HG02763 (cell line): ENCODE data around the gene LRP6.

Source experiments
- ATAC-seq: cut with Tn5 transposase; IDR thresholded peaks from one replicate; pipeline ENCODE4 v1.9.1; 2021; ENCODE audit warnings: mild to moderate bottlenecking, moderate library complexity; ENCODE audit not compliant: unreplicated experiment

LRP6 gene

DNA sequence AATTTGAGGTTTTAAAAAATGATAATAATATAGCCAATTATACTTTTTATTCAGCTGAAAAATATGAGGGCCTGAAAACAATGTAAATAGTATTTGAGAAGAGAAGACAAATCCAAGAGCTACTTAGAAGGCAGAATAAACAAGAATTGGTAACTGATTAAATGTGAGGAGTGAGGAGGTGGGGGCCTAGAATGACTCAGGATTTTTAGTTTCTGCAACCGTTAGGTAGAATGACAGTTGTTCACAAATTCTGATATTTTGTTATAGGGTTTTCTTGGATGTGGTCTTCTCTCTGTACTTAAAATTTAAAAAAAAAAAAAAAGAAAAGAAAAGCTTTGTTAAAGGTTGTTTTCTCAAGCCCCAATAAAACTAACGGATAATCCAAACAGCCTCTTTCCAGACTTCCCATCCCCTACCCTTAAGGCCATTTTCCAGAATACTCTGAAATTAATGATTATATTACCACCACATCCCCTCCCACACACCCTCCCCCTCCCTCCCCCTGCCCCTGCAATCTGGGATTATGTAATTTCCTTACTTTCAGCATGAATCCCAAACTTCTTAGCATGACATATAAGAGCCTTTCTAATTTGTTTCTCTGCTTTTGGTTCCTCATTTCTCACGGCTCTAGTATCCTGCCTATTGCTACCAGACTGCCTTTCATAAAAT is 50.4 kb downstream of the LRP6 start:
- ATAC-seq = no peak

DNA sequence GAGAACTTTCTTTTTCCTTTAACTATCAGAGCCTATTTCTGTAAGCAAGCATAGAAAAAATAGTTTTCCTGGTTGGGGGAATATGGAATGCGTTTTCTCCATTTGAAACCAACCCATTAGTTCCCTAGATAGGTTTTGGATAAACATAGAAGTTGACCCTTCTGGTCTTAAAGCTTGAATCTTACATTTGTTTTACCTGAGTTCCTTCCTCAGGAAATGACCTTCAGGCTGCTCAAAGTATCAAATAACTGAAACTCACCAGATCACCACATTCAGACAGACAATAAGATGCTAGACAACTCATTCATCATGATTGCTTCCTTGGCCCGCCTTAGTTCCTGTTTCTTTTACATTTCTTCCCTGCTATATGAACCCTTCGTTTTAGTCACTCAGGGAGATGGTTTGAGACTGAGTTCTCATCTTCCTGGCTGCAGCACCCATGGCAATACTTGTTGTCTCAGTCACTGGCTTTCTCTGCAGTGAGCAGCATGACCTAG is 52.2 kb downstream of the LRP6 start:
- no peak for ATAC-seq

DNA sequence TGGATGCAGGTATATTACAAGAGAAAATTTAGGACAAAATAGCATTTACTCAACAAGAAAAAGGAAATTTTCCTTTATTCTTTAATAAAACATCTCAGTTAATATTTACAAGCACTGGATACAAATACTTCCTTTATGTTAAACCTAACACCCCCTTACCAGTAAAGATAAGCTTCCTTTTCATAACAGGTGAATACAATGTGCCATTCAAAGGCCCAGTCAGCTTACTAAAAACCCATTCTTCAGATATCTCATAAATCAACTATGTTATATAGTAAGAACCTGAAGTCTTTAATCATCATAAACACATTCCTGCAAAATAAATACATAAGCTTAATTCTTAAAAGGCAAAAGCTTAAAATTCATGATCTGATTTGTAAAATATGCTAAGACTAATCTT is 52.6 kb downstream of the LRP6 start:
- ATAC-seq = no peak

DNA sequence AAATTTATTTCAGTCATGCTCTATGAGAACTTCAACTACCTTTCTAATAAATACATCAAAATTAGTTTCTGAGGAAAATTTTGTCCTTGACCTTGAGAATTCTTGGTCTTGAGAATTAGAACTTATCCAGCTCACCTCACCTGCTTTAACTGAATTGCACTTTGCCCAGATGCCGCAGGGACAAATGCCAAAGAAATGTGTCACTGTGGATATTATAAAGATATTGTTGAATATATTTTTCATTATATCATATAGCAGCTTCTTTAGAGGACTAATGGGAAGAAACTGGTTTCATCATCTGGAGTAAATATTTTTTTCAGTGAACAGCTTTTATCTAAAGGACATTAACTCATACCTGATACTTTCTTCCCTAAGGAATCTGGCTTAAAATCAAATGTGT is 54.1 kb downstream of the LRP6 start:
- ATAC-seq = no peak

DNA sequence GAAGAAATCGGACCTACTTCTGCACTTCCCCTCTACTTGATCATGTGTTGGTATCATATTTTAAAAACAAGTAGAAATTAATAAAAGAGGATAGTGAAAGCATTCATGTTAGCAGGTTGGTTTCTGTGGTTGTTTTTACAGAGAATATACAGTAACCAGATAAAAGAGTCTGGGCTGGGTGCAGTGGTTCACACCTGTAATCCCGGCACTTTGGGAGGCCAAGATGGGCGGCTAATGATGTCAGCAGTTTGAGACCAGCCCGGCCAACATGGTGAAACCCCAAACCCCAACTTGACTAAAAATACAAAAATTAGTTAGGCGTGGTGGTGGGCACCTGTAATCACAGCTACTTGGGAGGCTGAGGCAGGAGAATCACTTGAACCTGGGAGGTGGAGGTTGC is 55.9 kb downstream of the LRP6 start:
- no peak for ATAC-seq

DNA sequence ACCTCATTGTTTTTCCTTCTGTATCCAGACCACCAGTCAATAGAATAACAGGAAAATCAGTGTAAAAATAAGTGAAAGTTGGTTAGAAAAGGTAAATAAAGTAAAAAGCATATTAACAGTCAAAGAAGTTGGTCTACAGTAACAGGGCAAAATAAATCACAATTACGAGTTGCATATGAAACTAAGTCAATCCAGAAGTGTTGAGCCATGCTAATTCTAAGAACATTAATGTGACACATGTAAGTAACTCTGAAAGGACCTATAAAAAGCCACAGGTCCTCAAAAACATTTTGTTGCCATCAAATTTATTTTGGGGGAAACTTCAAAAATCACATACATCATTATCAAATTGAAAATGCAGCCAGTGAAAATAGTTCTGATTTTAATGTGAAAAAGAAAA is 56.4 kb downstream of the LRP6 start:
- no peak for ATAC-seq

DNA sequence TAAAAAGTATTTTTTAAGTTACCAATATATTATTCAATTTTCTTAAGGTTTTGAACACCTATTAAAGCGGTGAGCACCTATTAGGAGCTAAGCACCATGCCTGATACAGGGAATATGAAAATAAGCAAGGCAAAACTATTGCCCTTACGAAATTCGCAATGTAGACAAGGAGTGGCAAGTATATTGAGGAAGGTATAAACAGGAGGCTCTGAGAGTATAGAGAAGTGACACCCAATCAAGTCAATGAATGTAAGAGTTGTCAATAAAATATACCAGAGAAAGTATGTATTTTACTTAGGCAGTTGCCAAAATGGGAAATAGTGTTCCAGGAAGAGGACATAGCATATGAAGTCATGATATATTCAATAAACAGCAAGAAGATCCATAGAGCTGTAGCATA is 57.2 kb downstream of the LRP6 start:
- ATAC-seq = no peak

DNA sequence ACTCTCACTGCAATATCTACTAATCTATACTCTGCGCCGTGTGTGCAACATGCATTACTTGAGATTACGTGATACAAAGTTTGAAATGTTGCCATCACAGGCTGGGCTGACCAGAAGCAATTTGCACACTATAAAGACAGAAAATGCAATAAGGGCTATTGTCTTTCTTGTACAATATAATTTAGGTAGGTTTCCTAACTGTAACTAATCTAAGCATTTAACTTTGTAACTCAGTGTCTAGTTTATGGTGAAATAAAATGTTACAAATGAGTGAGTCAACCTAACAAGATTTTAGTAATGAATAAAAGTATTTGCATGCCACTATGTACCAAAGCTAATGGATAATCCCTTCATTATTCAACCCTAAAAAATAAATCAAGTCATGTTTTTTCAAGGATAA is 57.8 kb downstream of the LRP6 start:
- no peak for ATAC-seq

DNA sequence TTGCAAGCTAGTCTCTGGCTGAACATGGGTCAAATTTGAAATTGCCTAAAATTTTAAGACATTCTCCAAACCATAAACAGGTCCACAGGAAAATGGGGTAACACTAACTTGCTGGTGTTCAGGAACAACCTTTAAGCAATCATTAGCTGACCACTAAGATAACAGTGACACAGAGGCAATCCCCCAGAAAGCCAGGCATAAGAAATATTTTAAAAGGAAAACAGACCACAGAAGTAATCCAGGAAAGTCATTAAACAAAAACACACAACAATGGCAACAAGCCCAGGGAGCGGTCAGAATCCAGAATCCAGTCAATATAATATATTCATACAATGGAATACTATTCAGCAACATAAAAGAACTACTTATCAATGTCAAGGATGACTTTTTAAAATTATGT is 59.1 kb downstream of the LRP6 start:
- ATAC-seq = no peak

DNA sequence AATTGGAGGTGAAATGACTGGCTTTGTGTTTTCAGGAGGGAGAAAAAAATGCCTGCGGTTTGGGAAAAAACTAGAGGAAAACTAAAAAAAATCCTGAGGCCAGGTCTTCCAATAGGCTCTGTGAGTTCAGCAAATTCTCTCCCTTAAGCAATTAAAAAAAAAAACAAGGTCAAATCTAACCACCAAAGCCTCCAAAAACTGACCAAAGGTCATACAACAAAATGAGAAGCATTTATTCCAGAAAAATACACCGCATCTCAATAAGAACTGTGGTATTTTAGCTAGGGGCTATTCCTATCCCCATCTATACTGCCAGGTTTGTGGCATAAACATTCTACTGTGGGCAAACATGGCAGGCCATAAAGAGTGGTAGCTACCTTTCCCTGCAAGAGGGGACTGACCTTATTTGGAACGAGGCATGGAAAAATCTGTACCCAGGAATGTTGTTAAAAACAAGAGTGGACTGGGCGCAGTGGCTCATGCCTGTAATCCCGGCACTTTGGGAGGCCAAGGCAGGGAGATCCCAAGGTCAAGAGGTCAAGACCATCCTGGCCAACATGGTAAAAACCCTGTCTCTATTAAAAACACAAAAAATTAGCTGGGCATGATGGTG is 60.0 kb downstream of the LRP6 start:
- no peak for ATAC-seq

DNA sequence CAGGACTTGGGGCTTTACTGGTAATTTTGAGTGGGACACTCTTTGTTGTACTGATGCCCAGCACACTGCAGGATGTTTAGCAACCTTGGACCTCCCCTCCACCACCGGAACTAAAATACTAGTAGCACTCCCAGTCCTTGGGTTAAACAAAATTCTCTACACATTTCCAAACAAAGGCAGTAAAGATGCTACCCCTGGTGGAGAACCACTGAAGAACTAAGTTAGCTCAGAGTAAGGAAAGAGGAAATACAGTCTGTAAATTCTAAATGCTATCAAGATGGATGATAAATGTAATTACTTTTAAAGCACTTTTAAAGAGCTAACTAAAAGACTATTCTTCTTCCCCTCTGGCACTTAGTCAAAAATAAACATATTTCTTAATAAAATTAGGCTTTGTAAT is 64.1 kb downstream of the LRP6 start:
- ATAC-seq = no peak

DNA sequence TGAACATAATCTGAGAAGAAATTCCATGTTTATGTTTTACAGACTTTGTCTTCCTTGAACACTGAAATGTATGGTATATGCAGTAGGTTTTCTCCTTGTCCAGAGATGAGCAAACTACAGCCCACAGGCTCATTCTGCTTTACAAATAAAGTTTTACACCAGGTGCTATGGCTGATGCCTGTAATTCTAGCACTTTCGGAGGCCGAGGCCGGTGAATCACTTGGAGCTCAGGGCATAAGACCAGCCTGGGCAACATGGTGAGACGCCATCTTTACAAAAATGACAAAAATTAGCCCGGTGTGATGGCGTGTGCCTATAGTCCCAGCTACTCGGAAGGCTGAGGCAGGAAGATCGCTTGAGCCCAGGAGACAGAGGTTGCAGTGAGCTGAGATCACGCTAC is 64.7 kb downstream of the LRP6 start:
- no peak for ATAC-seq

DNA sequence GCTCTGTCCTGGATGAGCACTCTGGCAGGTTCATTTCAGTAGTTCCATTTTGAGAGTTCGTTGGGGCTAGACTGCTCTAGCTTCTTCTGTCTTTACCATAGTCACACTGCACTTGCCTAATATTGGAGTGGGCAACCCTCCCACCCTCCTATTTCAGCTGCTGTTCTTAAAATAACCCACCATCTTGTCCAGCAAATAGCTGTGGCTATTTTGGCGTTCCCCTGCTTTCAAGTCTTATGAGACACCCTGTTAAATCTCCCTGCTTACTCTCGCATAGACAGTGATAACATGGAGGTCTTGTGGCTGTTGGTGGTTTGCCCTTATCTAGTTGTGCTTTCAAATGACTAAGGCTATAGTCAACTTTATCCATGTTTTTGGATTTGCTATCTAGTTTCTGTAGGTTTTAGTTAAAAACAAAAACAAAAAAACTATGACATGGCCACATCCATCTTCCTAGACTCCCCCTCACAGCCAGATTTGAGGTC is 65.5 kb downstream of the LRP6 start:
- ATAC-seq = no peak

DNA sequence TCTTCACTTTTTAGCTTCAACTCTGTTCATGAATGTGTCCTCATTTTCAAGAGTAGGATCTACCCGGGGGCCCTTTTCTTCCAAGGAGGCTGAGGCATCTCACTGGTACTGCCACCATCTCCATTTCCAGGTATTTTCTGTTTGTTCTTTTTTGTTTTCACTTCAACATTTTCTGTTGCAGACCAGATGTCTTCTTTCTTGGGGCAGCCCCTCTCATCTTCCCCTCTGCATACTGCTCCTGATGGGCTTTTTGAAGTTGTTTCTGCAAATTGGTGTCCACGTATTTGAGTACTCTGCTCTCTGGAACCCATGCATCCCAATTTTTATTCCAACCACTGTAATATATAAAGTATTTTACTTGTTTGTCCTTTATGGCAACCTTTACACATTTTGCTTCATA is 66.5 kb downstream of the LRP6 start:
- no peak for ATAC-seq

DNA sequence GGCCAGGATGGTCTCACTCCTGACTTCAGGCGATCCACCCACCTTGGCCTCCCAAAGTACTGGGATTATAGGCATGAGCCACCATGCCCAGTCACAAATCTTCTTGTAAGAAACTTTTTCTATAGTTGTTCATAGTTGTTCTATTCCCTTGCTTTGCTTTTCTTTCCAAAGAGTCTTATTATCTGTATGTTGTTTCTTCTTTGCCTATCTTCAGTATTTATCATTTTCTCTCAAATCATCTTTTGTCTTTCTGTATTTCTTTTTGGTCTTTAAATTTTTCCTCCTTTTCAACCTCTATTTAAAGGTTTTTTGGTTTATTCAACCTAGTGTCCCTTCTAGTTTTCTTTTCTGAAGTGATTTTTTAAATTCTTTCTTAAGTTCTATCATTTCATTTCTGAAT is 68.7 kb downstream of the LRP6 start:
- ATAC-seq = no peak

DNA sequence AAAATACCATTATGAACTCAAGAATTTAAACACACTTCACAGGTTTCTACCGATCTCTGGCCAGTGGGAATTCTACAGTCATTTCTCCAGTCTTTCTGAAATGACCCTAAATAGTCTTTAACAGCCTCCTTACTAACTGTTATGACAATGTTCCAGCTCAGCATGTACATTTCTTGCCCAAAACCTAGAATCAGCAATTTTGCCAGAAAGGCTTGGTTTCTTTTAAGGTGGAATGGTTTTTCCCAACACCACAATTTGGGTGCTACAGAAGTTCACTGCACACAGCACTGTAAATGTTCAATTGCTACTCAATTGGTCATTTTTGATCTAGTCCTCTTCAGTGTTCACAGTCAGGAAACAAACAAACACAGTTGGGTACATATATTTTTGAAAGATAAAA is 69.7 kb downstream of the LRP6 start:
- ATAC-seq = no peak

DNA sequence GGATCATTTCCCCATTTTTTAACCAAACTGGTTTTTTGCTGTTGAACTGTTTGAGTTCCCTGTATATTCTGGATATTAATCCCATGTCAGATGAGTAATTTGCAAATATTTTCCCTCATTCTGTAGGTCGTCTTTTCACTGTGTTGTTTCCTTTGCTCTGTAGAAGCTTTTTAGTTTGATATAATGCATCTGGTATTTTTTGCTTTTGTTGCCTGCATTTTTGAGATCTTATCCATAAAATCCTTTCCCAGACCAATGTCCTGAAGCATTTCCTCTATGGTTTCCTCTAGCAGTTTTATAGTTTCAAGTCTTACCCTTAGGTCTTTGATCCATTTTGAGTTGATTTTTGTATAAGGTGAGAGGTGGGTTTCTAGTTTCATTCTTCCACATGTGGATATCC is 71.3 kb downstream of the LRP6 start:
- ATAC-seq = no peak

DNA sequence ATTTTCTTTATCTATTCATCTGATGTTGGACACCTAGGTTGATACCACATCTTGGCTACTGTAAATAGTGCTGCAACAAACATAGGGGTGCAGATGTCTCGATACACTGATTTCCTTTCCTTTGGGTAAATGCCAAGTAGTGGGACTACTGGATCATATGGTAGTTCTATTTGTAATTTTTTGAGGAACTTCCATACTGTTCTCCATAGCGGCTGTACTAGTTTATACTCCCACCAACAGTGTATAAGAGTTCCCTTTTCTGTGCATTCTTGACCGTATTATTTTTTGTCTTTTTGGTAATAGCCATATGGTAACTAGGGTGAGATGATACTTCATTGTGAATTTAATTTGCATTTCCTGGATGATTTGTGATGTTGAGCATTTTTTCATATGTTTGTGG is 71.8 kb downstream of the LRP6 start:
- ATAC-seq = no peak

DNA sequence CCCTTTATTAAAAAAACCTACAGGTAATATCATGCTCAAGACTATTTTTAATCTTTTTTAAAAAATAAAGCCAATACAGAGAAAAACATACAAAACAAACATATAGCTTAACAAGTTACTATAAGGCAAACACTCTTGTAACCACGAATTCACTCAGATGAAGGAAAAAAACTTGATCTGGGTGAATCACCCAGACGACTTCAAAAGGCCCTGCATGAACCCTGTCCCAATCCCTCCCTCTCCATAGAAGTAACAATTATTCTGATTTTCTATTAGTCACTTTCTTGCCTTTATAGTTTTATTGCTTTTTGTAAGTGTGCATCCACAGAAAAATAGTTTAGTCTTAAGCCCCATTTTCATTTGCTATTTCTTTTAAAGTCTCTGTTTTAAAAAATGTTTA is 72.6 kb downstream of the LRP6 start:
- no peak for ATAC-seq

DNA sequence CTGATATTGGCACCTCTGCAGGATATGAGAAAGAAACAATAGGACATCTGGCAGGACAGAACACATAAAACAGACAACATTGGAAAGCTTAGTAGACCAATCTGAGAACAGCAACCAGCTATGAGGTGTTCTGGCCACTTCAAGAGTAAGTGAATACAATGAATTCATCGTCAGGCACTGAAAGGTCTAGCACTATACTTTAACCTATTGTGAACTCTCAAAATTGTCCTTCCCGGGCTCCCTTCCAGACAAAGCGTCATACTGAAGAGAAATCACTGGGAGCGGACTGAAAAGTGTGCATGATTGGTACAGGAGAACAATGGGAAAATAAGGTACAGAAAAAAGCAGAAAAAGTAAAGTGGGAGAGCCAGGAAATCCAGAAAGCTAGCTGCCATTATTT is 75.8 kb downstream of the LRP6 start:
- no peak for ATAC-seq

DNA sequence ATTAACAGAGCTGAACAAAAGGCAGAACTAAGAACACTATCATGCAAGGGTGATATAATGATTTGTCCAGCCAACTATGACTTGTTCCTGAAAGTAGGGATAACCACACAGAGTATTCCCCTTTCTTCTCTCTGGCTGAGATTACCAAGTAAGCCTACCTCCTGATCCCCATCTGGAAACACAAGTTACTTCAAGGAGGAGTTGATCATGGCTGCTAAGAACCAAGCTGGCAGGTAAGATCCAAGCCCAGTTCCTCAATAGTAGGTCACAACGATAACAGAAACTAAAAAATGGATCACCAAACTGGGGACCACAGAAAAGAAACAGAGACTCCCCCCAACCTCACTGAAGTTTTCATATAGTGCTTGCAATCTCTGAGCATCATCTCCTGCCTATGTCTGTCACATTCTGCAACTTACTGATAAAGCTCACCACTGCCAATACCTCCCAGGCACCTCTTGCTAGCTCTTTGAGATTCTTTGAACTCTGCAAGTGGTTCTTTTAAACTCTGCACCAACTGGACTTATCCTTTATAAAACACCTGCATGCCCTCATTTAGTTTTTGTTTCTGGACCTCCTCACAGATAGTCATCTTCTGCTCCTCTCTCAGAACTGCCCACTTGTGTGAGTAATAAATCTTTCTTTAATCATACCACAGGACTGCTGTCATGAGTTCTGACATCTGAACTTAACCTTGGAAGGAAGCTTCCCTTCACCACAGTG is 76.6 kb downstream of the LRP6 start:
- ATAC-seq = no peak

DNA sequence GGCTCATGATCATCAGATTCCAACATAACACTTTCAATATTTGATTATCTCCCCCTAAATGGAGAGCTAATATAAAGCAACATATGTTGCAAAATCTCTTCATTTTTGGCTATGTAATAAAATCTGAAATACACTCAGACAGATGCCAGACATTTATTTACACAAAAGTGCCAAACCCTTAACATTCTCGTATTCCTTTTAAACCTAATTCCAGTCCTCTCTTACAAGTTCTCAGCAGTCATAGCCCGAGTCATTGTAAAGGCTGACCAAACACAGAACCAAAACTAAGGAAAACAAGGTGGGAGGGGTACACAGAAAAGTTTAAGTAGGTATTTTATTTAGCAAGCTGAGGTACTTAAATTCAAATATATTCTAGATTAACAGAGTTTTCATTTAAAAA is 81.4 kb downstream of the LRP6 start:
- no peak for ATAC-seq
